ENCODE results near the gene AGPAT3. TPM values are rescaled to one million over a fixed set of nuclear protein-coding genes. Genes with fewer than 3 reads are reported as not detected.

Gene AGPAT3
- total and polyA plus RNA-seq, 2 donors (not counting 3 experiments of a cell fraction or from before 2014, with no cell fraction given), result 39.9 to 76.7 TPM

- FAIRE-seq, result no peak
- peaks cover 24% of the 10 kb centered on the region for H3K79me2 ChIP-seq (ENCODE audit: control insufficient read depth, insufficient read depth, low read length)
- intact Hi-C loops (cut with micrococcal nuclease) (no loop called here), dilution Hi-C loops (cut with MboI; ENCODE audit: extremely low pct_ligation_motif_present, low sequenced_read_pairs) (no loop called here)
- H3K9ac ChIP-seq (replicated peaks; ENCODE audit: extremely low read depth, insufficient read depth, low read length), result no peak overlapping the region
- ChIA-PET POLR2A (no interaction called here), CTCF (no interaction called here)
- no peaks in the 10 kb centered on the region for H3K27me3 ChIP-seq (ENCODE audit: control insufficient read depth in 2 of 2, insufficient read depth in 2 of 2, low read length in 2 of 2)
- H3K4me3 ChIP-seq (replicated peaks in 1 of 3; ENCODE audit: insufficient read depth in 1 of 3, low read depth in 1 of 3, low read length in 3 of 3), result no peak overlapping the region
- no peak overlapping the region for H3K27ac ChIP-seq (ENCODE audit: insufficient read depth, low read depth, low read length)
- H3K4me1 ChIP-seq (ENCODE audit: control insufficient read depth, extremely low read depth, insufficient read depth, low read length), result no peaks in the 10 kb centered on the region
- H3K36me3 ChIP-seq (ENCODE audit: control insufficient read depth in 2 of 2, extremely low read depth in 1 of 2, insufficient read depth in 2 of 2, low read length in 2 of 2), result no peaks in the 10 kb centered on the region
- TF ChIP-seq JUN (IDR thresholded peaks at IDR 0.05; ENCODE audit: borderline replicate concordance, insufficient read depth, insufficient read length, low read depth) (no peak), POLR2A (IDR thresholded peaks at IDR 0.05; ENCODE audit: low read depth, low read length) (no peak), EZH2 (IDR thresholded peaks at IDR 0.05; ENCODE audit: borderline replicate concordance, low read depth, low read length, severe bottlenecking) (no peak)
- H3K9me1 ChIP-seq (replicated peaks; ENCODE audit: control insufficient read depth, extremely low read depth, insufficient read depth, low read length), result no peaks in the 10 kb centered on the region
- no peak overlapping the region for H3K4me2 ChIP-seq (ENCODE audit: insufficient read depth, low read length)
- DNase-seq (ENCODE audit: low read depth, low spot score), result no peak
- H4K20me1 ChIP-seq (replicated peaks; ENCODE audit: control insufficient read depth, extremely low read depth, insufficient read depth, low read length), result no peaks in the 10 kb centered on the region
- no peak overlapping the region for H2AFZ ChIP-seq (ENCODE audit: low read depth, low read length)
- no peaks in the 10 kb centered on the region for H3K9me3 ChIP-seq (replicated peaks; ENCODE audit: control insufficient read depth, insufficient read depth, low read length)
- BruUV-seq (replicated peaks), result no TSS peak
Observed at GRCh38 chr21:43913928-43914327, 48.9 kb downstream of the AGPAT3 start.

GRCh38 chr21:43916076-43916475 lies 51.1 kb downstream of the AGPAT3 start:
- no peak for DNase-seq (ENCODE audit: low read depth, low spot score)
- ChIA-PET POLR2A (no interaction called here), CTCF (no interaction called here)
- H3K4me1 ChIP-seq (ENCODE audit: control insufficient read depth, extremely low read depth, insufficient read depth, low read length), result no peaks in the 10 kb centered on the region
- TF ChIP-seq POLR2A (IDR thresholded peaks at IDR 0.05; ENCODE audit: low read depth, low read length) (no peak), MAX (IDR thresholded peaks at IDR 0.05; ENCODE audit: insufficient read depth, insufficient read length) (no peak), CTCF (IDR thresholded peaks at IDR 0.05; ENCODE audit: extremely low read depth in 1 of 2, insufficient read depth in 1 of 2, low read depth in 1 of 2, low read length in 2 of 2) (no peak), MYC (IDR thresholded peaks at IDR 0.05; ENCODE audit: low read depth, low read length) (no peak), POLR2AphosphoS5 (IDR thresholded peaks at IDR 0.05; ENCODE audit: insufficient read depth, low read depth, low read length) (no peak)
- no peak for FAIRE-seq
- H3K27ac ChIP-seq (ENCODE audit: insufficient read depth, low read depth, low read length), result no peak overlapping the region
- H3K27me3 ChIP-seq (ENCODE audit: control insufficient read depth in 2 of 2, insufficient read depth in 2 of 2, low read length in 2 of 2), result no peaks in the 10 kb centered on the region
- H3K9me1 ChIP-seq (replicated peaks; ENCODE audit: control insufficient read depth, extremely low read depth, insufficient read depth, low read length), result no peaks in the 10 kb centered on the region
- no peak overlapping the region for H3K9ac ChIP-seq (replicated peaks; ENCODE audit: extremely low read depth, insufficient read depth, low read length)
- H3K79me2 ChIP-seq (ENCODE audit: control insufficient read depth, insufficient read depth, low read length), result peaks cover 32% of the 10 kb centered on the region
- no peaks in the 10 kb centered on the region for H3K9me3 ChIP-seq (replicated peaks; ENCODE audit: control insufficient read depth, insufficient read depth, low read length)
- H3K4me2 ChIP-seq (ENCODE audit: insufficient read depth, low read length), result no peak overlapping the region
- dilution Hi-C loops (cut with MboI; ENCODE audit: extremely low pct_ligation_motif_present, low sequenced_read_pairs), result no loop called here
- no peaks in the 10 kb centered on the region for H3K36me3 ChIP-seq (ENCODE audit: control insufficient read depth in 2 of 2, extremely low read depth in 1 of 2, insufficient read depth in 2 of 2, low read length in 2 of 2)
- H3K4me3 ChIP-seq (replicated peaks in 1 of 3; ENCODE audit: insufficient read depth in 1 of 3, low read depth in 1 of 3, low read length in 3 of 3), result no peak overlapping the region
- BruUV-seq (replicated peaks), result no TSS peak
- intact Hi-C loops (cut with micrococcal nuclease), result no loop called here
- no peaks in the 10 kb centered on the region for H4K20me1 ChIP-seq (replicated peaks; ENCODE audit: control insufficient read depth, extremely low read depth, insufficient read depth, low read length)
- H2AFZ ChIP-seq (ENCODE audit: low read depth, low read length), result no peak overlapping the region
